ENCODE data around the gene AHDC1. TPM values are rescaled to one million over a fixed set of nuclear protein-coding genes. Genes with fewer than 3 reads are reported as not detected.

AHDC1 gene
- total and polyA plus RNA-seq, 9 of the 15 experiments (the other 6 are each of a cell fraction or from before 2014, with no cell fraction given) = 0.21 to 36.4 (median 4.7) TPM

- no peak overlapping the region for H3K4me2 ChIP-seq (ENCODE audit: insufficient read depth, low read length)
- DNase-seq (ENCODE audit: extremely low read depth in 1 of 4, low spot score in 3 of 4) (no peak), ATAC-seq (no peak), FAIRE-seq (no peak)
- no peak overlapping the region for H3K27ac ChIP-seq (ENCODE audit: extremely low read depth, low read depth, low read length)
- H3K9me3 ChIP-seq (replicated peaks; ENCODE audit: control insufficient read depth, insufficient read depth, low read depth, low read length) = no peaks in the 10 kb centered on the region
- no peak overlapping the region for H3K9ac ChIP-seq (ENCODE audit: insufficient read depth in 1 of 2, low read depth in 2 of 2, low read length in 2 of 2)
- H2AFZ ChIP-seq (ENCODE audit: low read depth, low read length) = no peak overlapping the region
- intact Hi-C loops (cut with micrococcal nuclease) = no loop called here
- 59% methylated on average over 5 of the region's 5 CpGs for WGBS (ENCODE audit: insufficient coverage, low coverage, missing lambda C conversion rate)
- in situ Hi-C loops (cut with MboI) = no loop called here
- H3K4me3 ChIP-seq = no peak overlapping the region
- no peaks in the 10 kb centered on the region for H3K36me3 ChIP-seq (ENCODE audit: control insufficient read depth, insufficient read depth, low read length)
- ChIA-PET POLR2A (interaction anchor here (0.6 kb wide), 1 partner anchor 108 kb away, joined by 4 read pairs; no protein-coding TSS in a partner anchor), CTCF (ENCODE audit: low intra/inter-chr PET ratio) (no interaction called here)
- no peaks in the 10 kb centered on the region for H3K79me2 ChIP-seq (ENCODE audit: control insufficient read depth, insufficient read depth, low read length)
- H3K4me1 ChIP-seq (replicated peaks in 1 of 2; ENCODE audit: control insufficient read depth in 2 of 2, insufficient read depth in 2 of 2, low read length in 2 of 2) = peaks cover 13 to 17% of the 10 kb centered on the region in 2 experiments; a peak in 4 of 5 replicates
- TF ChIP-seq RBM25 (IDR thresholded peaks at IDR 0.05; ENCODE audit: low read depth, low read length, severe bottlenecking) (peak; percentile 72), ADNP (tag; IDR thresholded peaks at IDR 0.05) (peak; percentile 66), KDM1A (IDR thresholded peaks at IDR 0.05) (peak; percentile 47 to 74; a peak in 3 of 4 replicates), ZNF75A (CRISPR knock-in tag; IDR thresholded peaks at IDR 0.05) (no peak)
- TF ChIP-seq, protein P1, sequence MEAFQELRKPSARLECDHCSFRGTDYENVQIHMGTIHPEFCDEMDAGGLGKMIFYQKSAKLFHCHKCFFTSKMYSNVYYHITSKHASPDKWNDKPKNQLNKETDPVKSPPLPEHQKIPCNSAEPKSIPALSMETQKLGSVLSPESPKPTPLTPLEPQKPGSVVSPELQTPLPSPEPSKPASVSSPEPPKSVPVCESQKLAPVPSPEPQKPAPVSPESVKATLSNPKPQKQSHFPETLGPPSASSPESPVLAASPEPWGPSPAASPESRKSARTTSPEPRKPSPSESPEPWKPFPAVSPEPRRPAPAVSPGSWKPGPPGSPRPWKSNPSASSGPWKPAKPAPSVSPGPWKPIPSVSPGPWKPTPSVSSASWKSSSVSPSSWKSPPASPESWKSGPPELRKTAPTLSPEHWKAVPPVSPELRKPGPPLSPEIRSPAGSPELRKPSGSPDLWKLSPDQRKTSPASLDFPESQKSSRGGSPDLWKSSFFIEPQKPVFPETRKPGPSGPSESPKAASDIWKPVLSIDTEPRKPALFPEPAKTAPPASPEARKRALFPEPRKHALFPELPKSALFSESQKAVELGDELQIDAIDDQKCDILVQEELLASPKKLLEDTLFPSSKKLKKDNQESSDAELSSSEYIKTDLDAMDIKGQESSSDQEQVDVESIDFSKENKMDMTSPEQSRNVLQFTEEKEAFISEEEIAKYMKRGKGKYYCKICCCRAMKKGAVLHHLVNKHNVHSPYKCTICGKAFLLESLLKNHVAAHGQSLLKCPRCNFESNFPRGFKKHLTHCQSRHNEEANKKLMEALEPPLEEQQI (IDR thresholded peaks at IDR 0.05) = no peak
- no peaks in the 10 kb centered on the region for H4K20me1 ChIP-seq (replicated peaks; ENCODE audit: control insufficient read depth, insufficient read depth, low read length)
- peaks cover 6 to 20% of the 10 kb centered on the region in 2 experiments; a peak in 3 of 5 replicates for H3K27me3 ChIP-seq (ENCODE audit: control insufficient read depth in 2 of 2, insufficient read depth in 2 of 2, low read length in 2 of 2)
- no peaks in the 10 kb centered on the region for H3K9me1 ChIP-seq (ENCODE audit: control insufficient read depth, insufficient read depth, low read length)
- BruUV-seq (replicated peaks) = no TSS peak
Measured at GRCh38 chr1:27633298-27633610, 29.3 kb upstream of the AHDC1 start.

All from K562 (cell line).